HepG2 (cell line): ENCODE results near the gene HOMEZ. TPM values are rescaled to one million over a fixed set of nuclear protein-coding genes. Genes with fewer than 3 reads are reported as not detected.
A peak's percentile ranks its signal among the peaks of the same experiment; 100 is the strongest.

Experiments used
- CBX2 ChIP-seq, 2 experiments: fragments of 200-600 bp in 1 of 2; sonication (generic); formaldehyde crosslinking in 1 of 2; IDR thresholded peaks; 2 replicates each; pipeline versions ENCODE4 v1.7.0 to v1.8.1; 2018 to 2022; ENCODE audit warnings: low read depth in 2 of 2, low read length in 1 of 2, mild to moderate bottlenecking in 1 of 2, missing genetic modification reagents in 1 of 2
- CBX5 ChIP-seq: sonication (generic); formaldehyde crosslinking; IDR thresholded peaks from 2 replicates; pipeline ENCODE4 v1.4.0; 2020; ENCODE audit warnings: missing genetic modification reagents, borderline replicate concordance
- HNF4A ChIP-seq: sonication (generic); formaldehyde crosslinking; IDR thresholded peaks from 2 replicates; pipeline ENCODE4 v1.4.0; 2020; ENCODE audit warnings: missing genetic modification reagents
- IRF2 ChIP-seq: IDR thresholded peaks from 2 replicates; pipeline ENCODE4 v1.6.1; 2018; ENCODE audit warnings: missing genetic modification reagents, missing compliant biosample characterization
- KMT2A ChIP-seq: sonication (generic); formaldehyde crosslinking; IDR thresholded peaks from 2 replicates; pipeline ENCODE4 v1.4.0; 2020; ENCODE audit warnings: missing genetic modification reagents
- RARA ChIP-seq: IDR thresholded peaks from 2 replicates; pipeline ENCODE4 v1.6.1; 2016; ENCODE audit warnings: missing genetic modification reagents, missing compliant biosample characterization
- RBFOX2 ChIP-seq: fragments of 200-400 bp; formaldehyde crosslinking; IDR thresholded peaks from 2 replicates; pipeline ENCODE4 v1.6.1; 2017; ENCODE audit warnings: low read depth, mild to moderate bottlenecking, low read length
- RBM22 ChIP-seq: fragments of 200-400 bp; formaldehyde crosslinking; optimal IDR thresholded peaks from 2 replicates; pipeline ENCODE3; 2017; ENCODE audit warnings: mild to moderate bottlenecking, low read length, moderate library complexity
- SOX13 ChIP-seq, 3 experiments: fragments of 450-650 bp in 1 of 3; sonication (generic) in 1 of 3; formaldehyde crosslinking in 1 of 3; IDR thresholded peaks in 2 of 3; conservative IDR thresholded peaks in 1 of 3; 2 replicates each; pipeline versions ENCODE4 v1.5.0 to v1.6.1; 2016 to 2020; ENCODE audit warnings: antibody characterized with exemption in 1 of 3, mild to moderate bottlenecking in 1 of 3, missing compliant biosample characterization in 1 of 3, missing genetic modification reagents in 1 of 3, moderate library complexity in 1 of 3
- TP53 ChIP-seq: sonication (generic); formaldehyde crosslinking; conservative IDR thresholded peaks from 2 replicates; pipeline ENCODE4 v1.4.0; 2020; ENCODE audit warnings: missing genetic modification reagents
- ZC3H13 ChIP-seq: sonication (generic); formaldehyde crosslinking; IDR thresholded peaks from 2 replicates; pipeline ENCODE4 v1.8.1; 2023; ENCODE audit warnings: mild to moderate bottlenecking, missing genetic modification reagents, moderate library complexity
- ZNF232 ChIP-seq: sonication (generic); formaldehyde crosslinking; IDR thresholded peaks from 2 replicates; pipeline ENCODE4 v1.4.0; 2020; ENCODE audit warnings: missing genetic modification reagents, borderline replicate concordance
- ZNF343 ChIP-seq: sonication (generic); formaldehyde crosslinking; IDR thresholded peaks from 2 replicates; pipeline ENCODE4 v1.4.0; 2020; ENCODE audit warnings: mild to moderate bottlenecking, missing genetic modification reagents
- ZNF484 ChIP-seq: sonication (generic); formaldehyde crosslinking; IDR thresholded peaks from 2 replicates; pipeline ENCODE4 v1.5.1; 2020; ENCODE audit warnings: mild to moderate bottlenecking, low read depth, missing genetic modification reagents, borderline replicate concordance
- ZNF703 ChIP-seq: sonication (generic); formaldehyde crosslinking; IDR thresholded peaks from 2 replicates; pipeline ENCODE4 v1.5.1; 2020; ENCODE audit warnings: missing genetic modification reagents, mild to moderate bottlenecking, moderate library complexity, borderline replicate concordance
- ZNF749 ChIP-seq: sonication (generic); formaldehyde crosslinking; IDR thresholded peaks from 2 replicates; pipeline ENCODE4 v1.8.0; 2022; ENCODE audit warnings: mild to moderate bottlenecking, missing genetic modification reagents, moderate library complexity, borderline replicate concordance
- polyA plus RNA-seq, 8 experiments: library from polyadenylated mRNA; depleted of rRNA in 3 of 8; stranded (reverse) in 7 of 8; unstranded in 1 of 8; fragments of >200 nt; fragmentation: Illumina TruSeq in 4 of 8; extraction: Trizol in 4 of 8; gene quantifications; 2 replicates each; pipeline versions ENCODE4 v1.2.1 to v1.2.3, GENCODE V29; 2011 to 2016; ENCODE audit warnings: low read depth in 4 of 8, missing spikeins in 1 of 8, mixed read lengths in 1 of 8; ENCODE audit not compliant: insufficient read depth in 1 of 8
- total RNA-seq, 5 experiments: library from RNA; depleted of rRNA; stranded (reverse); fragments of >200 nt; fragmentation: Illumina TruSeq; extraction: Trizol; gene quantifications; 2 replicates each; pipeline ENCODE4 v1.2.3, GENCODE V29; 2016; ENCODE audit warnings: low read depth in 1 of 5
- TF ChIP-seq, protein P1 (sequence below): sonication (generic); formaldehyde crosslinking; IDR thresholded peaks from 2 replicates; pipeline ENCODE4 v1.4.0; 2020; ENCODE audit warnings: missing genetic modification reagents, borderline replicate concordance
- TF ChIP-seq, protein P2 (sequence below): sonication (generic); formaldehyde crosslinking; IDR thresholded peaks from 2 replicates; pipeline ENCODE4 v1.4.0; 2020; ENCODE audit warnings: missing genetic modification reagents, borderline replicate concordance
- TF ChIP-seq, protein P3 (sequence below): sonication (generic); formaldehyde crosslinking; IDR thresholded peaks from 2 replicates; pipeline ENCODE4 v1.5.1; 2020; ENCODE audit warnings: mild to moderate bottlenecking, moderate library complexity, missing genetic modification reagents

The HOMEZ gene
- total and polyA plus RNA-seq, 2 of the 13 experiments (the other 11 are each of a cell fraction or from before 2014, with no cell fraction given) = 14.5 to 31.8 TPM

DNA sequence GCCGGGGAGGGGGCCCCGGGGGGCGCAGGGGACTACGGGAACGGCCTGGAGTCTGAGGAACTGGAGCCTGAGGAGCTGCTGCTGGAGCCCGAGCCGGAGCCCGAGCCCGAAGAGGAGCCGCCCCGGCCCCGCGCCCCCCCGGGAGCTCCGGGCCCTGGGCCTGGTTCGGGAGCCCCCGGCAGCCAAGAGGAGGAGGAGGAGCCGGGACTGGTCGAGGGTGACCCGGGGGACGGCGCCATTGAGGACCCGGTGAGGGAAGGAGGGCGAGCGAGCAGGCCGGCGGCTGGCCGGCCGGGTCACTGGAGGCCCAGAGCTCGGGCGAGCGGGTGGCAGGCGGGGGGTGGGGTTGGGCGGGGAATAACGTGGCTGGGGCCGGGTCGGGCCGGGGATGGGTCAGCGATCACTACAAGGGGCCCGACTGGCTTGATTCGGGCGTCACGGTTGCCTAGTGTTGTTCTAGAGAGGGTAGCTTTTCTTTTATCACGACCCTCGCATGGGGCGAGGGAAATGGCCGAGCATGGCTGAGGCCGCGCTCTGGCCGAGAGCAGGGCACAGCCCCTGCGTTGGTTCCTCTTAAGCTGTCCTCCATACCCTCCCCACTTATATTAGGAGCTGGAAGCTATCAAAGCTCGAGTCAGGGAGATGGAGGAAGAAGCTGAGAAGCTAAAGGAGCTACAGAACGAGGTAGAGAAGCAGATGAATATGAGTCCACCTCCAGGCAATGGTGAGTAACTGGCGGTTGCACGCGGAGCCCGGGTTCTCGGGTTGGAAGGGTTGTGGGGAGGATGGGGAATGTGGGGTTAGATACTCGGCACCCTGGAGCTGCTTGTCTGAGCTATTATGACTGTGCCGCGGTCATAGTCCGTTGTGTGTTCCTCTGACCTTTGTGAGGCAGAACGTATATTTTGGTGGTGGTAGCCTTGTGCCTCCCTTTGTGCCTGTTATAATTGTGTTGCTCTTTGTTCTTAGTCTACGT is 35.9 kb upstream of the HOMEZ start (continued):
- TF ChIP-seq KMT2A (CRISPR knock-in tag) = peak; percentile 65; the same call in 1 of the 2 replicates
- peak; percentile 35; the same call in 1 of the 2 replicates for TF ChIP-seq TP53
- TF ChIP-seq ZNF343 (CRISPR knock-in tag) = no peak
- peak; percentile 80 for TF ChIP-seq HNF4A (CRISPR knock-in tag)
- TF ChIP-seq SOX13 (IDR thresholded peaks at IDR 0.05) = no peak; the same call in 1 of the 2 replicates
- TF ChIP-seq SOX13 (CRISPR knock-in tag; conservative IDR thresholded peaks at IDR 0.05 in 1 of 2, IDR thresholded peaks at IDR 0.05 in 1 of 2) = peak; percentile 68 to 94; a peak in 3 of 4 replicates
- peak; percentile 95 for TF ChIP-seq RBFOX2
- TF ChIP-seq ZC3H13 (CRISPR knock-in tag) = peak; percentile 89
- TF ChIP-seq, protein P1, sequence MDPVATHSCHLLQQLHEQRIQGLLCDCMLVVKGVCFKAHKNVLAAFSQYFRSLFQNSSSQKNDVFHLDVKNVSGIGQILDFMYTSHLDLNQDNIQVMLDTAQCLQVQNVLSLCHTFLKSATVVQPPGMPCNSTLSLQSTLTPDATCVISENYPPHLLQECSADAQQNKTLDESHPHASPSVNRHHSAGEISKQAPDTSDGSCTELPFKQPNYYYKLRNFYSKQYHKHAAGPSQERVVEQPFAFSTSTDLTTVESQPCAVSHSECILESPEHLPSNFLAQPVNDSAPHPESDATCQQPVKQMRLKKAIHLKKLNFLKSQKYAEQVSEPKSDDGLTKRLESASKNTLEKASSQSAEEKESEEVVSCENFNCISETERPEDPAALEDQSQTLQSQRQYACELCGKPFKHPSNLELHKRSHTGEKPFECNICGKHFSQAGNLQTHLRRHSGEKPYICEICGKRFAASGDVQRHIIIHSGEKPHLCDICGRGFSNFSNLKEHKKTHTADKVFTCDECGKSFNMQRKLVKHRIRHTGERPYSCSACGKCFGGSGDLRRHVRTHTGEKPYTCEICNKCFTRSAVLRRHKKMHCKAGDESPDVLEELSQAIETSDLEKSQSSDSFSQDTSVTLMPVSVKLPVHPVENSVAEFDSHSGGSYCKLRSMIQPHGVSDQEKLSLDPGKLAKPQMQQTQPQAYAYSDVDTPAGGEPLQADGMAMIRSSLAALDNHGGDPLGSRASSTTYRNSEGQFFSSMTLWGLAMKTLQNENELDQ (CRISPR knock-in tag) = peak; percentile 17; the same call in 1 of the 2 replicates
- peak; percentile 72; the same call in 1 of the 2 replicates for TF ChIP-seq ZNF749
- TF ChIP-seq RBM22 = peak; percentile 88
- peak; percentile 50; the same call in 1 of the 2 replicates for TF ChIP-seq RARA (CRISPR knock-in tag)
- TF ChIP-seq ZNF703 (CRISPR knock-in tag) = no peak
- peak; percentile 28 for TF ChIP-seq IRF2 (CRISPR knock-in tag)
- no peak for TF ChIP-seq ZNF484
- TF ChIP-seq, protein P2, sequence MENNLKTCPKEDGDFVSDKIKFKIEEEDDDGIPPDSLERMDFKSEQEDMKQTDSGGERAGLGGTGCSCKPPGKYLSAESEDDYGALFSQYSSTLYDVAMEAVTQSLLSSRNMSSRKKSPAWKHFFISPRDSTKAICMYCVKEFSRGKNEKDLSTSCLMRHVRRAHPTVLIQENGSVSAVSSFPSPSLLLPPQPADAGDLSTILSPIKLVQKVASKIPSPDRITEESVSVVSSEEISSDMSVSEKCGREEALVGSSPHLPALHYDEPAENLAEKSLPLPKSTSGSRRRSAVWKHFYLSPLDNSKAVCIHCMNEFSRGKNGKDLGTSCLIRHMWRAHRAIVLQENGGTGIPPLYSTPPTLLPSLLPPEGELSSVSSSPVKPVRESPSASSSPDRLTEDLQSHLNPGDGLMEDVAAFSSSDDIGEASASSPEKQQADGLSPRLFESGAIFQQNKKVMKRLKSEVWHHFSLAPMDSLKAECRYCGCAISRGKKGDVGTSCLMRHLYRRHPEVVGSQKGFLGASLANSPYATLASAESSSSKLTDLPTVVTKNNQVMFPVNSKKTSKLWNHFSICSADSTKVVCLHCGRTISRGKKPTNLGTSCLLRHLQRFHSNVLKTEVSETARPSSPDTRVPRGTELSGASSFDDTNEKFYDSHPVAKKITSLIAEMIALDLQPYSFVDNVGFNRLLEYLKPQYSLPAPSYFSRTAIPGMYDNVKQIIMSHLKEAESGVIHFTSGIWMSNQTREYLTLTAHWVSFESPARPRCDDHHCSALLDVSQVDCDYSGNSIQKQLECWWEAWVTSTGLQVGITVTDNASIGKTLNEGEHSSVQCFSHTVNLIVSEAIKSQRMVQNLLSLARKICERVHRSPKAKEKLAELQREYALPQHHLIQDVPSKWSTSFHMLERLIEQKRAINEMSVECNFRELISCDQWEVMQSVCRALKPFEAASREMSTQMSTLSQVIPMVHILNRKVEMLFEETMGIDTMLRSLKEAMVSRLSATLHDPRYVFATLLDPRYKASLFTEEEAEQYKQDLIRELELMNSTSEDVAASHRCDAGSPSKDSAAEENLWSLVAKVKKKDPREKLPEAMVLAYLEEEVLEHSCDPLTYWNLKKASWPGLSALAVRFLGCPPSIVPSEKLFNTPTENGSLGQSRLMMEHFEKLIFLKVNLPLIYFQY (CRISPR knock-in tag) = peak; percentile 88
- TF ChIP-seq, protein P3, sequence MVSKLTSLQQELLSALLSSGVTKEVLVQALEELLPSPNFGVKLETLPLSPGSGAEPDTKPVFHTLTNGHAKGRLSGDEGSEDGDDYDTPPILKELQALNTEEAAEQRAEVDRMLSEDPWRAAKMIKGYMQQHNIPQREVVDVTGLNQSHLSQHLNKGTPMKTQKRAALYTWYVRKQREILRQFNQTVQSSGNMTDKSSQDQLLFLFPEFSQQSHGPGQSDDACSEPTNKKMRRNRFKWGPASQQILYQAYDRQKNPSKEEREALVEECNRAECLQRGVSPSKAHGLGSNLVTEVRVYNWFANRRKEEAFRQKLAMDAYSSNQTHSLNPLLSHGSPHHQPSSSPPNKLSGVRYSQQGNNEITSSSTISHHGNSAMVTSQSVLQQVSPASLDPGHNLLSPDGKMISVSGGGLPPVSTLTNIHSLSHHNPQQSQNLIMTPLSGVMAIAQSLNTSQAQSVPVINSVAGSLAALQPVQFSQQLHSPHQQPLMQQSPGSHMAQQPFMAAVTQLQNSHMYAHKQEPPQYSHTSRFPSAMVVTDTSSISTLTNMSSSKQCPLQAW (CRISPR knock-in tag) = peak; percentile 70
- TF ChIP-seq CBX2 (IDR thresholded peaks at IDR 0.05; ENCODE audit: low read depth, low read length) = no peak
- TF ChIP-seq CBX2 (CRISPR knock-in tag; IDR thresholded peaks at IDR 0.05; ENCODE audit: low read depth) = peak; percentile 84; the same call in 1 of the 2 replicates
- peak; percentile 92 for TF ChIP-seq ZNF232 (CRISPR knock-in tag)
- TF ChIP-seq CBX5 = peak; percentile 73; the same call in 1 of the 2 replicates
